GM13977 (cell line): ENCODE measurements around the gene ATP8B4.

Experiments used
- DNase-seq: peaks from one replicate; pipeline ENCODE4 v3.0.0; 2012; ENCODE audit warnings: low spot score
- in situ Hi-C: fragments of 300-500 bp; cut with MboI; formaldehyde crosslinking; loops from one replicate; pipeline ENCODE4 v1.12.0; 2022; ENCODE audit warnings: low sequenced_read_pairs, low pct_unique_long_range_greater_than_20kb, mixed read lengths, inconsistent platforms; ENCODE audit not compliant: unreplicated experiment
- TF ChIP-seq, protein P1 (sequence below): IDR thresholded peaks from 2 replicates; pipeline ENCODE4 v1.5.1; 2012; ENCODE audit warnings: mild to moderate bottlenecking, control low read depth; ENCODE audit not compliant: insufficient read depth; ENCODE audit errors: extremely low read depth, missing control alignments

ATP8B4 gene

GRCh38 chr15:50017522-50017921 is 101.5 kb downstream of the ATP8B4 start:
- DNase-seq = no peak
- TF ChIP-seq, protein P1, sequence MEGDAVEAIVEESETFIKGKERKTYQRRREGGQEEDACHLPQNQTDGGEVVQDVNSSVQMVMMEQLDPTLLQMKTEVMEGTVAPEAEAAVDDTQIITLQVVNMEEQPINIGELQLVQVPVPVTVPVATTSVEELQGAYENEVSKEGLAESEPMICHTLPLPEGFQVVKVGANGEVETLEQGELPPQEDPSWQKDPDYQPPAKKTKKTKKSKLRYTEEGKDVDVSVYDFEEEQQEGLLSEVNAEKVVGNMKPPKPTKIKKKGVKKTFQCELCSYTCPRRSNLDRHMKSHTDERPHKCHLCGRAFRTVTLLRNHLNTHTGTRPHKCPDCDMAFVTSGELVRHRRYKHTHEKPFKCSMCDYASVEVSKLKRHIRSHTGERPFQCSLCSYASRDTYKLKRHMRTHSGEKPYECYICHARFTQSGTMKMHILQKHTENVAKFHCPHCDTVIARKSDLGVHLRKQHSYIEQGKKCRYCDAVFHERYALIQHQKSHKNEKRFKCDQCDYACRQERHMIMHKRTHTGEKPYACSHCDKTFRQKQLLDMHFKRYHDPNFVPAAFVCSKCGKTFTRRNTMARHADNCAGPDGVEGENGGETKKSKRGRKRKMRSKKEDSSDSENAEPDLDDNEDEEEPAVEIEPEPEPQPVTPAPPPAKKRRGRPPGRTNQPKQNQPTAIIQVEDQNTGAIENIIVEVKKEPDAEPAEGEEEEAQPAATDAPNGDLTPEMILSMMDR = no peak
- in situ Hi-C loops = loop anchor here (25.0 kb wide), 1 partner anchor 780 kb away; no protein-coding TSS in a partner anchor

GRCh38 chr15:50016951-50017350 is 102.1 kb downstream of the ATP8B4 start:
- in situ Hi-C loops = loop anchor here (25.0 kb wide), 1 partner anchor 780 kb away; no protein-coding TSS in a partner anchor
- TF ChIP-seq, protein P1 = no peak
- no peak for DNase-seq

- TF ChIP-seq, protein P1 = no peak
- in situ Hi-C loops = loop anchor here (25.0 kb wide), 1 partner anchor 775 kb away; no protein-coding TSS in a partner anchor
- no peak for DNase-seq
These were observed 106.2 kb downstream of the ATP8B4 start for GRCh38 chr15:50012790-50013189.

DNA sequence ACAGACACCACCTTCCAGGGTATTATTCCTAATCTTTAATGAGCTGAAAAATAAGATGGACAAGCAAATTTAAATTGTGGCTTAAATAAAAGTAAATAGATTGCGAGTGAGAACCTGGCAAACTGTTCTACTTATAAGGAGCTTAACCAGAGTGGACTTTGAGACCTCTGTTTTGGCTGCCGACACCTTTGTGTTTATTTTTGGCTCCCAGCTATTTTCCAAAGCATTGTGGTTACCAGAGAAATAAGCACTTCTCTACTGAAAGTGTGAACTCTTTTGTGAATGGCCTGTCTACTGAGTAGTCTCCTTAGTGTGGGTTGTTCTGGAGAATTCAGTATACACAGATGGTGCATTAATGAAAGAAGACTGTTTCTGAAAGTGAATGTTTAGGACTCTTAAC is 109.4 kb downstream of the ATP8B4 start:
- in situ Hi-C loops = loop anchor here (25.0 kb wide), 1 partner anchor 772 kb away; no protein-coding TSS in a partner anchor

DNA sequence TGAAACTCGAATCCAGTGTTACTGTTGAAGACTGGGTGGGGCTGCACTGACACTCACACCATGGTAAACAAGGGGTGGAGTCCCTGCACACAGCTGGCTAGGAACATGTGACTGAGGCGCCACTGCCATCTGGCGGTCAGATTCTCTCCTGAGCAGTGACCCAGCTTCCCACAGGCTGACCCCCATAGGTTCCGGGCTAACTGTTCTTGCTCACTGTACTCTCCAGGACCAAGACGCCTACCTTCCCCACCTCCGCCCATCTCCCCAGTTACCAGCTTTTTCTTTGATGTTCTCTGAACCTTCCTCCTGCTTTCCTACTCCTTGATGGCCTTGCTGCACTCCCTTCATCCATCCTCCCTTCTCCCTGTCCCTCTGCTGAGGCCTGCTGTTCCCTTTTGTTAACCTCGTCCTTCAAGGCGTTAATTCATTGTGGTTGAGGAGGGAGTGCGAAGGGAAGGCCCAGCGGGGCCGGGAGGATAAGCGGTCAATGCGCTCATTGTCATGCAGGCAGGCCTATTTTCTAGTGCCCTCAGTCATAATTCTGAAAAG is 115.2 kb downstream of the ATP8B4 start:
- TF ChIP-seq, protein P1 = peak; percentile 74
- peak; percentile 38 for DNase-seq
- in situ Hi-C loops = loop anchor here (25.0 kb wide), 1 partner anchor 767 kb away; no protein-coding TSS in a partner anchor

More for the DNA sequence above, 109.4 kb downstream of the ATP8B4 start:
- no peak for DNase-seq
- TF ChIP-seq, protein P1 = no peak

DNA sequence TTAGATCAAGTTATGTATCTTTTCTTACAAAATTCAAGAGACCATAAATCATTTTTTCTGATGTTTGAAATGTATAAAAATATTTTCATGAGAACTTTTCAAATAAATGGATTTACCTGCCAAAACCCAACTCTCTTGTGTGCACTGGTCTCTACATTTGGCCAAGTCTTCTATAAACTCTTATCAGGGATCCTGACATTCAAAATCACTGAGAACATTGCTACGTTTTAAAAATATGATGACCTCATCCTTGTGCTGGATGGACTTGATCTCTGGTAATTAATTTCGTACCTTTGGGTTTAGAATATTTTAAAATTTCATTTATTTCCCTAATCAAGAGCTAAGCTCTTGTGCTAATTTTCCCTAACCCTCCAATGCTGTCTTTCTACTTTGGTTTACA is 127.4 kb downstream of the ATP8B4 start:
- in situ Hi-C loops = no loop called here
- TF ChIP-seq, protein P1 = no peak

More for the DNA sequence above, 127.4 kb downstream of the ATP8B4 start:
- no peak for DNase-seq
